Esophagus squamous epithelium (tissue), 5 donors: ENCODE data around the gene PLXNB1. TPM values are rescaled to one million over a fixed set of nuclear protein-coding genes. Genes with fewer than 3 reads are reported as not detected.

ENCODE experiments used
- DNase-seq: peaks from one replicate; lab custom pipeline; 2025; lab: John Stamatoyannopoulos, UW
- H3K27ac ChIP-seq, 4 donors: fragments of 200-600 bp; sonication (generic); one replicate each; pipeline ENCODE4 v1.5.1; 2016 to 2019; ENCODE audit warnings: mild to moderate bottlenecking in 1 of 4
- H3K27me3 ChIP-seq, 4 donors: fragments of 200-600 bp; sonication (generic); 1 replicate in 3 of 4; 2 replicates in 1 of 4; pipeline versions ENCODE4 v1.5.1 to v1.6.0; 2017 to 2021; ENCODE audit warnings: antibody characterized with exemption in 1 of 4
- H3K36me3 ChIP-seq, 3 donors: fragments of 200-600 bp; sonication (generic); one replicate each; pipeline ENCODE4 v1.5.1; 2016 to 2019
- H3K4me1 ChIP-seq, 3 donors: fragments of 200-600 bp; sonication (generic); one replicate each; pipeline ENCODE4 v1.5.1; 2017 to 2019
- H3K4me3 ChIP-seq, 4 donors: fragments of 200-600 bp; sonication (generic); 1 replicate in 3 of 4; 2 replicates in 1 of 4; pipeline ENCODE4 v1.5.1; 2016 to 2019; ENCODE audit warnings: mild to moderate bottlenecking in 2 of 4, moderate library complexity in 1 of 4
- H3K9me3 ChIP-seq, 3 donors: fragments of 200-600 bp; sonication (generic); one replicate each; pipeline ENCODE4 v1.5.1; 2016 to 2019
- POLR2A ChIP-seq, 4 donors: fragments of 450-650 bp; IDR thresholded peaks; one replicate each; pipeline ENCODE4 v1.6.1; 2017; ENCODE audit warnings: antibody characterized with exemption in 4 of 4, mild to moderate bottlenecking in 4 of 4, moderate library complexity in 3 of 4
- WGBS, 2 donors: methylation state at CpG; one replicate each; pipeline ENCODE4 v1.1.5; 2018; 5-methylcytosine and 5-hydroxymethylcytosine counted together
- intact Hi-C: fragments of 100-400 bp; cut with DNase I; formaldehyde crosslinking; loops from one replicate; pipeline ENCODE4 v1.15.0; 2022
- total RNA-seq, 4 donors: library from RNA; depleted of rRNA; stranded (reverse); fragments of >200 nt; gene quantifications; one replicate each; pipeline ENCODE4 v1.1.0, GENCODE V29; 2016
- TF ChIP-seq, protein P1 (sequence below), 6 experiments: fragments of 450-650 bp in 4 of 6; fragments of 200-600 bp in 2 of 6; sonication (generic) in 2 of 6; IDR thresholded peaks; one replicate each; pipeline ENCODE4 v1.5.1; 2016 to 2019; ENCODE audit warnings: antibody characterized with exemption in 6 of 6, mild to moderate bottlenecking in 4 of 6, moderate library complexity in 4 of 6
- donor health status: DM: yes; HTN: yes; CAD: no.

The PLXNB1 gene
- total RNA-seq, 4 donors from 2014 or later, result 57.7 to 215 (median 128) TPM

DNA sequence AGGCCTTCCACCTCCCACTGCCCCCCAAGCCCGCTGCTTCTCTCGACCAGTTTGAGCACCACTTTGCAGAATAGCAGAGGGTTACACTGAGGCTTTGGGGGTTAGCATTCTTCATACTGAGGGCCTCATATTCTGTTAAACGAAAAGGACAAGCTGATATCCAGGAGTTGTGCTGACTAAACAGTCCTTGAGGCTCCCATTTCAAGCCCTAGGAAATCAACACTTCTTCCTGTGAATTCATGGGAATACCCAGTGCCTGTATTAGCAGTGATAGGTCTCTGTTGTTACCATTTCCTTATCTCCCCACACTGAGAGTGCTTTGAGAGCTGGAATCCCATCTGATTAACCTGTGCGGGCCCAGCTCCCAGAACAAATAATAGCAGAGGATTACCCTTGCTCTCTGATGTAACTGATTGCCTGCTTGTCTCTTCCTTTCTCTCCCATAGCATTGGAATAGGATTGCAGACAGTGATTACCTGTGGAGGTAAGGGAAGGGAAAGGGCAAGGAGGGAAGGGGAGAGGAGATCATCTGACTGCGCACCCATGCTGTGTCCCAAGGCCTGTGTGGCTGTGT is 56.9 kb downstream of the PLXNB1 start:
- WGBS, 2 donors, result 75 to 90% methylated on average over 3 to 5 of the region's 5 CpGs
- no peak for DNase-seq
- TF ChIP-seq, protein P1, sequence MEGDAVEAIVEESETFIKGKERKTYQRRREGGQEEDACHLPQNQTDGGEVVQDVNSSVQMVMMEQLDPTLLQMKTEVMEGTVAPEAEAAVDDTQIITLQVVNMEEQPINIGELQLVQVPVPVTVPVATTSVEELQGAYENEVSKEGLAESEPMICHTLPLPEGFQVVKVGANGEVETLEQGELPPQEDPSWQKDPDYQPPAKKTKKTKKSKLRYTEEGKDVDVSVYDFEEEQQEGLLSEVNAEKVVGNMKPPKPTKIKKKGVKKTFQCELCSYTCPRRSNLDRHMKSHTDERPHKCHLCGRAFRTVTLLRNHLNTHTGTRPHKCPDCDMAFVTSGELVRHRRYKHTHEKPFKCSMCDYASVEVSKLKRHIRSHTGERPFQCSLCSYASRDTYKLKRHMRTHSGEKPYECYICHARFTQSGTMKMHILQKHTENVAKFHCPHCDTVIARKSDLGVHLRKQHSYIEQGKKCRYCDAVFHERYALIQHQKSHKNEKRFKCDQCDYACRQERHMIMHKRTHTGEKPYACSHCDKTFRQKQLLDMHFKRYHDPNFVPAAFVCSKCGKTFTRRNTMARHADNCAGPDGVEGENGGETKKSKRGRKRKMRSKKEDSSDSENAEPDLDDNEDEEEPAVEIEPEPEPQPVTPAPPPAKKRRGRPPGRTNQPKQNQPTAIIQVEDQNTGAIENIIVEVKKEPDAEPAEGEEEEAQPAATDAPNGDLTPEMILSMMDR (IDR thresholded peaks at IDR 0.05), result no peak
- no peak for TF ChIP-seq POLR2A (IDR thresholded peaks at IDR 0.05)
- Histone ChIP-seq H3K36me3 (no peaks in the 10 kb centered on the region), H3K4me1 (no peaks in the 10 kb centered on the region), H3K9me3 (no peaks in the 10 kb centered on the region), H3K27ac (no peak overlapping the region), H3K4me3 (no peak overlapping the region), H3K27me3 (no peaks in the 10 kb centered on the region)
- intact Hi-C loops, result loop anchor here (10.0 kb wide), 1 partner anchor 88 kb away; no protein-coding TSS in a partner anchor

DNA sequence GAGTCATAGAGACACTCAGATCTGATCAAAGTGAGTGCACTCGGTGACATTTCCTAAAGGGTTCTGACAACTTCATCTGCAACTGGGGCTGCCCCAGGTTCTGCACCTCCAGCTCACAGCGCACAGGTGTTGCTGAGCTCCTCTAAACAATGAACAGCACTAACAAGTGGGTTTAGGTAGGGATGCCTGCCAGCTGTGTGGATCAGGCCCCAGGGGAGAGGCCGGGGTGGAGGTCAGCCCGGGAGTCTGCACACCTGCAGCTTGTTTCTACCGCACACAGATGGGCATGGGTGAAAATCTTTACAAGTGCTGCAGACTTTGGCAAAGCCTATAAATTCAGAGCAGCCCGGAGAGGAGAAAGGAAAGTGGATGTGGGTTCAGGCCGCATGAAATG is 57.5 kb downstream of the PLXNB1 start:
- DNase-seq, result no peak
- 73 to 76% methylated on average over 4 of the region's 7 CpGs for WGBS, 2 donors
- Histone ChIP-seq H3K9me3 (no peaks in the 10 kb centered on the region), H3K27me3 (no peaks in the 10 kb centered on the region), H3K4me3 (no peak overlapping the region), H3K4me1 (no peaks in the 10 kb centered on the region), H3K36me3 (no peaks in the 10 kb centered on the region), H3K27ac (no peak overlapping the region)
- TF ChIP-seq, protein P1 (IDR thresholded peaks at IDR 0.05), result no peak
- no peak for TF ChIP-seq POLR2A (IDR thresholded peaks at IDR 0.05)
- intact Hi-C loops, result loop anchor here (10.0 kb wide), 1 partner anchor 88 kb away; no protein-coding TSS in a partner anchor

DNA sequence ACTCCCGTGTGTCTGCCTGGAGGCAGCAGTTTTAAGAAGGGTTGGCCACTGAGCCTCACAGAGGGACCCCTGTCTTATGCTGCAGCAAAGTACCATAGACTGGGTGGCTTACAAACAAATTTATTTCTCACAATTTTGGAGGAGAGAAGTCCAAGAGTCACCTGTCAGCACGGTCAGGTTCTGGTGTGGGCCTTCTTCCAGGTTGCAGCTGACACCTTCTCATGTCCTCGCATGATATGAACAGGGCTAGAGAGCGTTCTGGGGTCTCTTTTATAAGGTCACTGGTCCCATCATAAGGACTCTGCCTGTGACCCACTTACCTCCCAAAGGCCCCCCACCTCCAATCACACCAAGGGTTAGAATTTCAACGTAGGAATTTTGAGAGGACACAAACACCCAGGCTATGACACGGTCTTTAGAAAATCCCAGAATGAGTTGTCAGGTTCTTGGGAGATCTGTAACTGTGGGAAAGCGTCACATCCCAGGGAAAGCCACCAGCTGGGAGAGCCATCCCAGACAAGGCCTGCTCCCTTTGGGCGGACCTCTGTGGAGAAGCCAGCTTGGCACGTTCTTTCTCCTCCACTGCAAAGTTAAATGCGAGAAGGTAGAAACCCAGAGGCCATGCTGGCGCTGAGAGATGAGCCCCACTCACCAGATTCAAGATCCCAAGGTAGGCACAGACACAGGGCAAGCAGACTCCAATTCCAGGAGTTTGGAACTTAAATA is 58.1 kb downstream of the PLXNB1 start, which contains the start of gene FBXW12:
Gene FBXW12 (plus strand): TSS at position 569 of the 726 bp plus-strand sequence. CDS start 549 bp downstream, outside the sequence.
- no peak for DNase-seq
- 85 to 91% methylated on average over 9 to 10 of the region's 11 CpGs for WGBS, 2 donors
- intact Hi-C loops, result loop anchor here (10.0 kb wide), 1 partner anchor 87 kb away; no protein-coding TSS in a partner anchor
- Histone ChIP-seq H3K4me3 (no peak within 1 kb of the TSS), H3K4me1 (no peaks in the 10 kb centered on the region), H3K27me3 (no peaks in the 10 kb centered on the region), H3K27ac (no peak within 1 kb of the TSS), H3K9me3 (no peaks in the 10 kb centered on the region), H3K36me3 (no peaks in the 10 kb centered on the region)
- TF ChIP-seq, protein P1 (IDR thresholded peaks at IDR 0.05), result no peak
- TF ChIP-seq POLR2A (IDR thresholded peaks at IDR 0.05), result no peak

DNA sequence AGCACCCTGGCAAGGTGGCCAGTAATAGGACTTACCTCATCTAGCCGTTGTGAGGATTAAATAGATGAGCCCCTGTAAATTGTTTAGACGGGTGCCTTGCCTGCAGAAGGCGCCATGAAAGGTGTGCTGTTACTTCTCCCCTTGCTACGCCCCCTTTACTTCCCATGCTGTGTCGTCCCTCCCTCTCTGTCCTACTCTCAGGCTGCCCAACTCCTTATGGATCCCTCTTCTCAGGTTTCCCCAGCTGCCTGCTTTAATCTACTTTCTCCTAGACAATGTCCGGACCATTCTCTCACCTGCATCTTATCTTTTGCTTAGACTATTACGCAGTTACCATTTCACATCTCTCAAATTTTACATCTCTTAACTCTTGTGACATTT is 59.6 kb downstream of the PLXNB1 start:
- Histone ChIP-seq H3K4me3 (no peak overlapping the region), H3K9me3 (no peaks in the 10 kb centered on the region), H3K27ac (no peak overlapping the region), H3K36me3 (no peaks in the 10 kb centered on the region), H3K27me3 (no peaks in the 10 kb centered on the region), H3K4me1 (no peaks in the 10 kb centered on the region)
- 85 to 86% methylated on average over 7 of the region's 7 CpGs for WGBS, 2 donors
- TF ChIP-seq POLR2A (IDR thresholded peaks at IDR 0.05), result no peak
- TF ChIP-seq, protein P1 (IDR thresholded peaks at IDR 0.05), result no peak
- intact Hi-C loops, result loop anchor here (10.0 kb wide), 1 partner anchor 86 kb away; no protein-coding TSS in a partner anchor
- DNase-seq, result no peak
